ENCODE data around the gene CTSC. TPM values are rescaled to one million over a fixed set of nuclear protein-coding genes. Genes with fewer than 3 reads are reported as not detected.

Gene CTSC
- polyA plus RNA-seq, 1 donor from 2014 or later: 5.2 TPM

- no peaks in the 10 kb centered on the region for H3F3A ChIP-seq (ENCODE audit: insufficient read depth, low read length, poor library complexity, severe bottlenecking)
- H3K4me2 ChIP-seq (ENCODE audit: low read length): no peak overlapping the region
- no peak overlapping the region for H3K4me3 ChIP-seq (ENCODE audit: low read length)
- no peaks in the 10 kb centered on the region for H3K9me2 ChIP-seq (ENCODE audit: insufficient read depth, low read length)
- H3K27ac ChIP-seq (ENCODE audit: low read length): no peak overlapping the region
- no peak overlapping the region for H2AFZ ChIP-seq (ENCODE audit: low read depth, low read length)
- no peaks in the 10 kb centered on the region for H4K20me1 ChIP-seq (ENCODE audit: insufficient read depth)
- no peak for TF ChIP-seq EZH2 (IDR thresholded peaks at IDR 0.05; ENCODE audit: borderline replicate concordance, insufficient read depth, low read length, poor library complexity, severe bottlenecking)
- TF ChIP-seq EP300 (conservative IDR thresholded peaks at IDR 0.05; ENCODE audit: poor library complexity, severe bottlenecking): no peak
- TF ChIP-seq SMC3 (conservative IDR thresholded peaks at IDR 0.05; ENCODE audit: poor library complexity): no peak
- no peak for TF ChIP-seq RAD21 (conservative IDR thresholded peaks at IDR 0.05)
- TF ChIP-seq, protein P1, sequence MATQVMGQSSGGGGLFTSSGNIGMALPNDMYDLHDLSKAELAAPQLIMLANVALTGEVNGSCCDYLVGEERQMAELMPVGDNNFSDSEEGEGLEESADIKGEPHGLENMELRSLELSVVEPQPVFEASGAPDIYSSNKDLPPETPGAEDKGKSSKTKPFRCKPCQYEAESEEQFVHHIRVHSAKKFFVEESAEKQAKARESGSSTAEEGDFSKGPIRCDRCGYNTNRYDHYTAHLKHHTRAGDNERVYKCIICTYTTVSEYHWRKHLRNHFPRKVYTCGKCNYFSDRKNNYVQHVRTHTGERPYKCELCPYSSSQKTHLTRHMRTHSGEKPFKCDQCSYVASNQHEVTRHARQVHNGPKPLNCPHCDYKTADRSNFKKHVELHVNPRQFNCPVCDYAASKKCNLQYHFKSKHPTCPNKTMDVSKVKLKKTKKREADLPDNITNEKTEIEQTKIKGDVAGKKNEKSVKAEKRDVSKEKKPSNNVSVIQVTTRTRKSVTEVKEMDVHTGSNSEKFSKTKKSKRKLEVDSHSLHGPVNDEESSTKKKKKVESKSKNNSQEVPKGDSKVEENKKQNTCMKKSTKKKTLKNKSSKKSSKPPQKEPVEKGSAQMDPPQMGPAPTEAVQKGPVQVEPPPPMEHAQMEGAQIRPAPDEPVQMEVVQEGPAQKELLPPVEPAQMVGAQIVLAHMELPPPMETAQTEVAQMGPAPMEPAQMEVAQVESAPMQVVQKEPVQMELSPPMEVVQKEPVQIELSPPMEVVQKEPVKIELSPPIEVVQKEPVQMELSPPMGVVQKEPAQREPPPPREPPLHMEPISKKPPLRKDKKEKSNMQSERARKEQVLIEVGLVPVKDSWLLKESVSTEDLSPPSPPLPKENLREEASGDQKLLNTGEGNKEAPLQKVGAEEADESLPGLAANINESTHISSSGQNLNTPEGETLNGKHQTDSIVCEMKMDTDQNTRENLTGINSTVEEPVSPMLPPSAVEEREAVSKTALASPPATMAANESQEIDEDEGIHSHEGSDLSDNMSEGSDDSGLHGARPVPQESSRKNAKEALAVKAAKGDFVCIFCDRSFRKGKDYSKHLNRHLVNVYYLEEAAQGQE (IDR thresholded peaks at IDR 0.05; ENCODE audit: borderline replicate concordance): no peak
- no peak for TF ChIP-seq POLR2AphosphoS5 (IDR thresholded peaks at IDR 0.05)
- TF ChIP-seq TAF1 (IDR thresholded peaks at IDR 0.05; ENCODE audit: low read depth): no peak
- no peak for TF ChIP-seq MXI1 (conservative IDR thresholded peaks at IDR 0.05; ENCODE audit: poor library complexity, severe bottlenecking)
- no peak for TF ChIP-seq CTCF (IDR thresholded peaks at IDR 0.05; ENCODE audit: poor library complexity, severe bottlenecking)
- no peaks in the 10 kb centered on the region for H3K79me2 ChIP-seq (replicated peaks; ENCODE audit: insufficient read depth, low read length)
- no peaks in the 10 kb centered on the region for H3K27me3 ChIP-seq (ENCODE audit: insufficient read depth, low read depth, low read length)
- H3K9me3 ChIP-seq (ENCODE audit: low read length): no peaks in the 10 kb centered on the region
- H3K36me3 ChIP-seq (ENCODE audit: insufficient read depth, low read length): no peaks in the 10 kb centered on the region
- H3K9ac ChIP-seq (ENCODE audit: low read length): no peak overlapping the region
Observed at GRCh38 chr11:88297421-88297820, 40.1 kb downstream of the CTSC start.

GRCh38 chr11:88295028-88295427 is 42.5 kb downstream of the CTSC start:
- TF ChIP-seq SMC3 (conservative IDR thresholded peaks at IDR 0.05; ENCODE audit: poor library complexity) (no peak), POLR2AphosphoS5 (IDR thresholded peaks at IDR 0.05) (no peak), EZH2 (IDR thresholded peaks at IDR 0.05; ENCODE audit: borderline replicate concordance, insufficient read depth, low read length, poor library complexity, severe bottlenecking) (no peak), RAD21 (conservative IDR thresholded peaks at IDR 0.05) (no peak), CTCF (IDR thresholded peaks at IDR 0.05; ENCODE audit: poor library complexity, severe bottlenecking) (no peak), TAF1 (IDR thresholded peaks at IDR 0.05; ENCODE audit: low read depth) (no peak), EP300 (conservative IDR thresholded peaks at IDR 0.05; ENCODE audit: poor library complexity, severe bottlenecking) (no peak), MXI1 (conservative IDR thresholded peaks at IDR 0.05; ENCODE audit: poor library complexity, severe bottlenecking) (no peak)
- TF ChIP-seq, protein P1 (IDR thresholded peaks at IDR 0.05; ENCODE audit: borderline replicate concordance): no peak
- no peak overlapping the region for H3K4me3 ChIP-seq (ENCODE audit: low read length)

More at GRCh38 chr11:88295028-88295427, 42.5 kb downstream of the CTSC start:
- no peak overlapping the region for H3K9ac ChIP-seq (ENCODE audit: low read length)
- H3K79me2 ChIP-seq (replicated peaks; ENCODE audit: insufficient read depth, low read length): no peaks in the 10 kb centered on the region
- H3K36me3 ChIP-seq (ENCODE audit: insufficient read depth, low read length): no peaks in the 10 kb centered on the region
- H3K9me3 ChIP-seq (ENCODE audit: low read length): no peaks in the 10 kb centered on the region
- H3K9me2 ChIP-seq (ENCODE audit: insufficient read depth, low read length): no peaks in the 10 kb centered on the region
- H3K27me3 ChIP-seq (ENCODE audit: insufficient read depth, low read depth, low read length): no peaks in the 10 kb centered on the region
- H4K20me1 ChIP-seq (ENCODE audit: insufficient read depth): no peaks in the 10 kb centered on the region
- no peak overlapping the region for H2AFZ ChIP-seq (ENCODE audit: low read depth, low read length)
- H3K4me2 ChIP-seq (ENCODE audit: low read length): no peak overlapping the region
- no peaks in the 10 kb centered on the region for H3F3A ChIP-seq (ENCODE audit: insufficient read depth, low read length, poor library complexity, severe bottlenecking)
- no peak overlapping the region for H3K27ac ChIP-seq (ENCODE audit: low read length)
